Measurements from ENCODE around the gene GYPB.
"Not testable (repeated sequence)": the region's sequence is repeated elsewhere in the genome, so short reads cannot be mapped to it uniquely, and the experiment has no call there.

GYPB gene

DNA sequence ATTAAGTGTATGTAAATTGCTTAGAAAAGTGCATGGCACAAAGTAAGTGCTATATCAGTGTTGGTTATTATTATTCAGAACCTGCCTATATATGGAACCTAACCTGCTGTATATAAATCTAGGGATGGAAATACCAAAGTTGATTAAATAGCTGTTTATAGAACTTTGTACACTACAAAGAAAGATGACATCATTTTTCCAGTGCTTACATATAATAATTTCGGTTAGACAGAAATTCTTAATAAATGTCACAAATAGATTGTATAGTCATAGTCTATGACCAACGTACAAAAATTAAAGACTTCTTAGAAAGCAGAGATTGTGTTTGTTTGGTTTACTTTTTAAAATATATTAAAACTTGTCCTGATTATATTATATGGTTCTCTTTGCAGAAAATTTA is 4.4 kb downstream of the GYPB start:
- Histone ChIP-seq H3K27ac (ENCODE audit: low read depth, low read length) (no peak overlapping the region), H3K4me3 (ENCODE audit: low read depth in 1 of 5, low read length in 5 of 5) (no peak overlapping the region), H3K36me3 (ENCODE audit: control insufficient read depth in 5 of 5, insufficient read depth in 5 of 5, low read length in 5 of 5) (no peaks in the 10 kb centered on the region), H3K4me1 (ENCODE audit: control insufficient read depth in 5 of 5, insufficient read depth in 5 of 5, low read length in 5 of 5) (no peaks in the 10 kb centered on the region), H3K9me3 (ENCODE audit: control insufficient read depth in 5 of 5, low read length in 5 of 5) (no peaks in the 10 kb centered on the region), H3K9ac (ENCODE audit: low read length in 5 of 5) (no peak overlapping the region), H3K27me3 (ENCODE audit: control insufficient read depth in 5 of 5, insufficient read depth in 4 of 5, low read length in 5 of 5) (no peaks in the 10 kb centered on the region)

DNA sequence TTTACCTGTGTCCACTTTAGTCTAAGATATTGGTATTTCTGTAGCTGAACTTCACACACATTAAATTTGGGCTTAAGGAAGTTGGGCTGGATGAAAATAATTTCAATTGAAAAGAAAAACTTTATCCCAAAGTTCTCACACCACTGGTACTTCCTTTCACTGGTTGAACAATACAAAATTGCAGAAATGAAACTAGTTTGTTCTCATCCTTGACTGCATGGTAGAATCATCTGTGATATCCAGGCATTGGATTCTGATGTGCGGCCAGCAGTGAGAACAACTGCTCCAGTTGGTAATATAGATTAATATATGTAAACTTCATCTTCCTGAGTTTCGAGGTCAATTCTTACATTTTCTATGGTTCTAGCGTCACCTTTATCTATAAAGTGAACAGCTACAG is 10.6 kb downstream of the GYPB start:
- H3K4me3 ChIP-seq (ENCODE audit: low read depth in 1 of 5, low read length in 5 of 5); H3K36me3 ChIP-seq (ENCODE audit: control insufficient read depth in 5 of 5, insufficient read depth in 5 of 5, low read length in 5 of 5); H3K9ac ChIP-seq (ENCODE audit: low read length in 5 of 5); H3K27ac ChIP-seq (ENCODE audit: low read depth, low read length); H3K27me3 ChIP-seq (ENCODE audit: control insufficient read depth in 5 of 5, insufficient read depth in 4 of 5, low read length in 5 of 5); H3K4me1 ChIP-seq (ENCODE audit: control insufficient read depth in 5 of 5, insufficient read depth in 5 of 5, low read length in 5 of 5); H3K9me3 ChIP-seq (ENCODE audit: control insufficient read depth in 5 of 5, low read length in 5 of 5): not testable (repeated sequence)

DNA sequence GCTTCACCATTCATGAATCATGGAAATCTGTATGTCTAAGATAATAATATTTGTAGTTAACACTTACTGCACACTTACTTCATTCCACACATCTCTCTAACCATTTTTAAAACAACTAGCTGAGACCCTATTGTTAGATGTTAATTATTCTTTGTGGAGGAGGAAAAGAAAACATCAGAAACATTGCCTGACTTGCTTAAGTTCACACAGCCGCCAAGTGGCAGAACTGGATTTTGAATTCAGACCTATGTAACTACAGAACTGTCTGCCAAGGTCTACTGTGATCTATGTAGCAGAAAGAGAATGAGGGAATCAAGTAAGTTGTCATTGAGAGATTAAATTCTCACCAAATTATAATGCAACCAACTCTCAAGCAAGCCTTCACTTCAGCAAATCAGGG is 11.2 kb downstream of the GYPB start:
- H3K9ac ChIP-seq (ENCODE audit: low read length in 5 of 5); H3K27me3 ChIP-seq (ENCODE audit: control insufficient read depth in 5 of 5, insufficient read depth in 4 of 5, low read length in 5 of 5); H3K36me3 ChIP-seq (ENCODE audit: control insufficient read depth in 5 of 5, insufficient read depth in 5 of 5, low read length in 5 of 5); H3K4me3 ChIP-seq (ENCODE audit: low read depth in 1 of 5, low read length in 5 of 5); H3K4me1 ChIP-seq (ENCODE audit: control insufficient read depth in 5 of 5, insufficient read depth in 5 of 5, low read length in 5 of 5); H3K27ac ChIP-seq (ENCODE audit: low read depth, low read length); H3K9me3 ChIP-seq (ENCODE audit: control insufficient read depth in 5 of 5, low read length in 5 of 5): not testable (repeated sequence)

DNA sequence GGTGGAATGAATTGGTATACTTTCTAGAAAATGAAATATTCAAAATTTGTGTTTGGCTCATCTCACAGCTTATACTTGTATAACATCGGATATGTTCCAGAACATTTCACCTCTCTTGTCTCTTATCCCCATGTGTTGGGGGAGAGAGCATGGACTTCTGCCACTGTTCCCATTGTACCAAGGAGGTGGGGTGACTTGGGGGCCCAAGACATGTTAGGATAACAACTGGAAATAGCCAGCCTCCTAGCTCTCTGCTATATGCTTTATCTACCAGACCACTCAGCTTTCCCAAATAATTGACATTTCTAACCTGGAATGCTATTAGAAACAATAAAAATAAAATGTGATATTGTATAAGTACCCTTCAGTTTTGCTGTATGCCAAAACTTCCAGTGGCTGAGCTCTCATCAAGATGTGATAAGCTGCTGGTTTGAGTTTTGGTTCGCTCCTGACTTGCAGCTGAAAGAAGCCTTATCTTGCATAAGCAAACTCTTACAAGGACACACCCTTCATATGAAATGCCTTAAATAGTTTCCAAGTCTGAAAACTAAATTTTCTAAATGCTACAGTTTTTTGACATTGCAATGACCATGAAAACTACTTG is 12.9 kb downstream of the GYPB start:
- not testable (repeated sequence) for H3K4me3 ChIP-seq (ENCODE audit: low read depth in 1 of 5, low read length in 5 of 5); H3K36me3 ChIP-seq (ENCODE audit: control insufficient read depth in 5 of 5, insufficient read depth in 5 of 5, low read length in 5 of 5); H3K4me1 ChIP-seq (ENCODE audit: control insufficient read depth in 5 of 5, insufficient read depth in 5 of 5, low read length in 5 of 5); H3K27ac ChIP-seq (ENCODE audit: low read depth, low read length); H3K9ac ChIP-seq (ENCODE audit: low read length in 5 of 5); H3K9me3 ChIP-seq (ENCODE audit: control insufficient read depth in 5 of 5, low read length in 5 of 5); H3K27me3 ChIP-seq (ENCODE audit: control insufficient read depth in 5 of 5, insufficient read depth in 4 of 5, low read length in 5 of 5)

DNA sequence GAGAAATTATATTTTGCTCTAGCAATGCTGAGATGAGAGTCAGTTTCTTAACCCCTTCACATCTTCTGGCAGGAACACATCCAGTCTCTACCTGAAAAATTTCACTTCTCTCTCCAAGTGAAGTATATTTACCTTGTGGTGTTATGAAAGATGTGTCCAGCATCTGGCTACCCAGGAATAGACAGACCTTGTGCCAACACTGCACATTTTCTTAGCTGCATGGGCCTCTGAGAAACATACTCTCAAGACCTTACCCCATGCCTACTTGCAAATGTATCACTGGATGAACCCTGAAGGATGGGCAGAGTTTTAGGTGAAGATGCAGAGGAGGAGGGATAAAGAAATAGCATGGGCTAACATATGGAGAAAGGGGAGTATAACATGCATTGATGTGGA is 13.6 kb downstream of the GYPB start:
- not testable (repeated sequence) for H3K27ac ChIP-seq (ENCODE audit: low read depth, low read length); H3K9ac ChIP-seq (ENCODE audit: low read length in 5 of 5); H3K27me3 ChIP-seq (ENCODE audit: control insufficient read depth in 5 of 5, insufficient read depth in 4 of 5, low read length in 5 of 5); H3K9me3 ChIP-seq (ENCODE audit: control insufficient read depth in 5 of 5, low read length in 5 of 5); H3K4me3 ChIP-seq (ENCODE audit: low read depth in 1 of 5, low read length in 5 of 5); H3K4me1 ChIP-seq (ENCODE audit: control insufficient read depth in 5 of 5, insufficient read depth in 5 of 5, low read length in 5 of 5); H3K36me3 ChIP-seq (ENCODE audit: control insufficient read depth in 5 of 5, insufficient read depth in 5 of 5, low read length in 5 of 5)

DNA sequence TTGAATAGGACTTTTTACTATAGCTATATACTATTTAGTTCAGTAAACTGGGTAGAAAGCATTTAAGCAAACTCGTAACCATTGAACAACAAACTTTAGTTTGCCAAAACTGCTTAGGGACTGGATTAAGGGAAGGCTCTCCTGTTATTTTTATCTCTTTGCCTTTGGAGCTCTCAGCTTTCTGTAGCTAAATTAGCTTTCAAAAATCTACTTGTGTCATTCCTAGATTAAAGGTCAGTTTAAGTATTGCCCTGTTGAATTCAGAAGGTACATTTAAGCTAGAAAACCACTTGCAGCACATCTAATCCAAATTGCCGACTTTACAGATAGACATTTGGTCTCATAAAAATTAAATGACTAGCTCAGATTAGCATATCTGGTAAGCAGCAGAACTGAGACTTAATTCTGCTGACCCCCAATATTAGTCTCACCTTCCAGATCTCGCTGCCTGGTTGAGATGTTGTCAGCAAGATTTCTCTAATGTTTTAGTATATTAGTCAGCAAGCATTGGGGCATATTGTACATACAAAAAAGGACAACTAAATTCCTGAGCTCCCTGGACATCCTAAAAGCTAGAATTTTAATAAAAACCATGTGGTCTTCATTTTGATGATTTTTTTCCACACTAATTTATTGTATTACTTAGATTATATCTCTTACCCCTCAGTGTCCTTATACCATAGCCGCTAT is 14.2 kb downstream of the GYPB start:
- H3K27ac ChIP-seq (ENCODE audit: low read depth, low read length); H3K9me3 ChIP-seq (ENCODE audit: control insufficient read depth in 5 of 5, low read length in 5 of 5); H3K4me3 ChIP-seq (ENCODE audit: low read depth in 1 of 5, low read length in 5 of 5); H3K36me3 ChIP-seq (ENCODE audit: control insufficient read depth in 5 of 5, insufficient read depth in 5 of 5, low read length in 5 of 5); H3K9ac ChIP-seq (ENCODE audit: low read length in 5 of 5); H3K27me3 ChIP-seq (ENCODE audit: control insufficient read depth in 5 of 5, insufficient read depth in 4 of 5, low read length in 5 of 5); H3K4me1 ChIP-seq (ENCODE audit: control insufficient read depth in 5 of 5, insufficient read depth in 5 of 5, low read length in 5 of 5): not testable (repeated sequence)

DNA sequence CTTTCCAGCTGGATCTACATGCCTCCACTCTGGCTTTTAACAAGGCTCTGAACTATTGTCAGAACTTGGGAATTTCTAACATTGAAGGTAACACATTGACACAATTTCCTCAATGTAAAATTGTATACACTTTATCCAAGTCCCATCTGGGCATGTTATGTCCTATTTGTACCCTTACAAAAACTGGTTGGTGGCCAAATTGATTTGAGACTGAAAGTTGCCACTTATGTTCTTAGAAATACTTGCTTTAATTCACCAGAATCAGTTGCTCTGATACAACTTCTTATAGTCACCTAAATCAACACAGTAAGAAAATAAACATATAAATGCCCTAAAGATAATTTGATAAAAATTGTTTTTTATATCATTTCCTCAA is 15.3 kb downstream of the GYPB start:
- not testable (repeated sequence) for H3K27ac ChIP-seq (ENCODE audit: low read depth, low read length); H3K4me3 ChIP-seq (ENCODE audit: low read depth in 1 of 5, low read length in 5 of 5); H3K9me3 ChIP-seq (ENCODE audit: control insufficient read depth in 5 of 5, low read length in 5 of 5); H3K27me3 ChIP-seq (ENCODE audit: control insufficient read depth in 5 of 5, insufficient read depth in 4 of 5, low read length in 5 of 5); H3K4me1 ChIP-seq (ENCODE audit: control insufficient read depth in 5 of 5, insufficient read depth in 5 of 5, low read length in 5 of 5); H3K9ac ChIP-seq (ENCODE audit: low read length in 5 of 5); H3K36me3 ChIP-seq (ENCODE audit: control insufficient read depth in 5 of 5, insufficient read depth in 5 of 5, low read length in 5 of 5)

- H3K9ac ChIP-seq (ENCODE audit: low read length in 5 of 5); H3K36me3 ChIP-seq (ENCODE audit: control insufficient read depth in 5 of 5, insufficient read depth in 5 of 5, low read length in 5 of 5); H3K9me3 ChIP-seq (ENCODE audit: control insufficient read depth in 5 of 5, low read length in 5 of 5); H3K27ac ChIP-seq (ENCODE audit: low read depth, low read length); H3K27me3 ChIP-seq (ENCODE audit: control insufficient read depth in 5 of 5, insufficient read depth in 4 of 5, low read length in 5 of 5); H3K4me1 ChIP-seq (ENCODE audit: control insufficient read depth in 5 of 5, insufficient read depth in 5 of 5, low read length in 5 of 5); H3K4me3 ChIP-seq (ENCODE audit: low read depth in 1 of 5, low read length in 5 of 5): not testable (repeated sequence)
Measured at GRCh38 chr4:144003205-144003889, 15.8 kb downstream of the GYPB start.

DNA sequence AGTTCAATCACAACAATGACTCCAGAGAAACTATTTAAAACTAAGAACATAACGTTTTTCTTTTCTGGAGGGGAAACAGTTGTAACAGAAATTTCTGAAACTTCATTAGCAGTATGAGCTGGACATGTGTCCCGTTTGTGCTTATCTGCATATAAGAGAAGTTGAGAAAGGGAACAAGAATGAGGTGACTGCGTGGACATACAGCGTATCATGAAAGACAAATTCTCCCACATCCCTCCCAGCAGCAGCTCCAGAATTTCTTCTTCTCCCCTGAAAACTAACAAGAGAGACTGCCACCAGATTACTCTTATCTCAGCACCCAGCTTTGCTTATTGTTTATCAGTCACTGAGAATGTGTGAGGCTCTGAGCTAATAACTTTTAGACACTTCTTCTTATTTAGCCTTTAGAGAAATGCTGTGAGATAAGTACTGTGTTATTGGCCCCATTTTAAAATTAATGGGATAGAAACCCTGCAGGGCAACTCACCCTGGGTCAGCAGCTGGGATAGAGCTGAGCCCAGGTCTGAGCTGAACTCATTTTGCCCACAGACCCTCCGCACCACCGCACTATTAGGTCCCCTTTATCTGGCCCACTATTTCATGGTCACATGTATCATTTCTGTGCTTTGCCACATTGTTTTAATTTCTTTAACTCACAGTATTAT is 18.7 kb downstream of the GYPB start:
- H3K4me3 ChIP-seq (ENCODE audit: low read depth in 1 of 5, low read length in 5 of 5); H3K9ac ChIP-seq (ENCODE audit: low read length in 5 of 5): not testable (repeated sequence)

DNA sequence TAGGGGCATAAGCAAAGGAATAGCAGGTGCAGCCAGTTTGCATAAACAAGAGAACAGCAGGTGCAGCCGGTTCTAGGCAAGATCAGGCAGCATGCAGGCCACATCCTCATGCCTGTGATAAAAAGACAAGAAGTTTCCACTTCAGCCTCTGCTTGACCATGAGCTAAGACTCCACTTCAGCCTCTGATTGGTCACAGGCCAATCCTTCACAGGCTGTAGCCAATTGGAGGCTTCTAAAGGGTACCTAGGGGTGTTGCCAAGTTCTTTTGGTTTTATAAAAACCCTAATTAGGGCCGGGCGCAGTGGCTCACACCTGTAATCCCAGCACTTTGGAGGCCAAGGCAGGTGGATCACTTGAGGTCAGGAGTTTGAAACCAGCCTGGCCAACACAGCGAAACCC is 23.0 kb downstream of the GYPB start:
- not testable (repeated sequence) for H3K27ac ChIP-seq (ENCODE audit: low read depth, low read length); H3K9ac ChIP-seq (ENCODE audit: low read length in 5 of 5); H3K4me1 ChIP-seq (ENCODE audit: control insufficient read depth in 5 of 5, insufficient read depth in 5 of 5, low read length in 5 of 5); H3K4me3 ChIP-seq (ENCODE audit: low read depth in 1 of 5, low read length in 5 of 5); H3K36me3 ChIP-seq (ENCODE audit: control insufficient read depth in 5 of 5, insufficient read depth in 5 of 5, low read length in 5 of 5); H3K9me3 ChIP-seq (ENCODE audit: control insufficient read depth in 5 of 5, low read length in 5 of 5); H3K27me3 ChIP-seq (ENCODE audit: control insufficient read depth in 5 of 5, insufficient read depth in 4 of 5, low read length in 5 of 5)

More for the DNA sequence above, 18.7 kb downstream of the GYPB start:
- H3K36me3 ChIP-seq (ENCODE audit: control insufficient read depth in 5 of 5, insufficient read depth in 5 of 5, low read length in 5 of 5); H3K27me3 ChIP-seq (ENCODE audit: control insufficient read depth in 5 of 5, insufficient read depth in 4 of 5, low read length in 5 of 5); H3K4me1 ChIP-seq (ENCODE audit: control insufficient read depth in 5 of 5, insufficient read depth in 5 of 5, low read length in 5 of 5); H3K9me3 ChIP-seq (ENCODE audit: control insufficient read depth in 5 of 5, low read length in 5 of 5); H3K27ac ChIP-seq (ENCODE audit: low read depth, low read length): not testable (repeated sequence)

Measured in subcutaneous abdominal adipose tissue (tissue), 5 donors.